H1 (cell line): Measurements from ENCODE around the gene ANO9. TPM values are rescaled to one million over a fixed set of nuclear protein-coding genes. Genes with fewer than 3 reads are reported as not detected.

Source experiments
- EGR1 ChIP-seq: IDR thresholded peaks from 2 replicates; pipeline ENCODE4 v1.6.1; 2011; ENCODE audit warnings: low read depth, low read length, borderline replicate concordance
- EP300 ChIP-seq, 2 experiments: IDR thresholded peaks; 1 replicate in 1 of 2; 2 replicates in 1 of 2; pipeline ENCODE4 v1.6.1; 2011 to 2012; ENCODE audit warnings: low read depth in 2 of 2, low read length in 2 of 2, mild to moderate bottlenecking in 2 of 2, borderline replicate concordance in 1 of 2, inconsistent platforms in 1 of 2, moderate library complexity in 1 of 2
- POLR2A ChIP-seq, 2 experiments: IDR thresholded peaks; 1 replicate in 1 of 2; 2 replicates in 1 of 2; pipeline ENCODE4 v1.6.1; 2011; ENCODE audit warnings: low read depth in 2 of 2, low read length in 2 of 2, mild to moderate bottlenecking in 2 of 2; ENCODE audit errors: control extremely low read depth in 1 of 2
- TCF12 ChIP-seq: IDR thresholded peaks from 2 replicates; pipeline ENCODE4 v1.6.1; 2011; ENCODE audit warnings: low read depth, mild to moderate bottlenecking, low read length
- polyA plus RNA-seq, 7 experiments: library from polyadenylated mRNA; depleted of rRNA in 3 of 7; stranded (reverse) in 5 of 7; unstranded in 2 of 7; fragments of >200 nt in 5 of 7; fragments of 200-250 nt in 2 of 7; gene quantifications; 1 replicate in 5 of 7; 2 replicates in 1 of 7; 4 replicates in 1 of 7; pipeline versions ENCODE4 v1.2.1 to v1.2.3, GENCODE V29; 2011 to 2013; ENCODE audit warnings: missing spikeins in 2 of 7, mixed read lengths in 2 of 7
- total RNA-seq: library from RNA; stranded (reverse); fragmentation: NEBNext Ultra II Directional; extraction: Animal tissue kit (Norgen Biotek cat#: 25700); gene quantifications from 2 replicates; pipeline ENCODE4 v1.2.1, GENCODE V29; 2021

ANO9 gene
- total and polyA plus RNA-seq, 2 of the 8 experiments (the other 6 are each of a cell fraction or from before 2014, with no cell fraction given): 20.0 to 20.7 TPM

DNA sequence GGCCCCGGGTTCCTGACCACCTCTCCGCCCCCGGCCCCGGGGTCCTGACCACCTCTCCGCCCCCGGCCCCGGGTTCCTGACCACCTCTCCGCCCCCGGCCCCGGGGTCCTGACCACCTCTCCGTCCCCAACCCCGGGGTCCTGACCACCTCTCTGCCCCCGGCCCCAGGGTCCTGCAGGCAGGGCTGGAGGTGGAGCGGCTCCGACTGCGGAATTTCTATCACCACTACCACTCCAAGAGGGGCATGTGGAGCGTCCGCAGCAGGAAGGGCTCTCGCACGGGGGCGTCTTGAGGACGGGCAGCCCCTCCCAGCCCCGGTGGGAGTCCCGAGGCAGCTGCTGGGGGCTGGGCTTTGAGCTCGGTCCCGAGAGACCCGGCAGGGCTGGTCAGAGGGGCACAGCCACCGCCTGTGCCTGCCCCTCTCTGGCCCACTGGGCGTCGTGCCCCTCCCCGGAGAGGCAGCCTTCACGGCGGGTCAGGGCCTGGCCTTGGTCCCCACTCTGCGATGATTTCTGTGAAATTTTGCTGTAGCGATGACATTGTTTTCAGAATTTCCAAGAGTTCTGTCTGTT, 60.2 kb downstream of the ANO9 start (continued):
- TF ChIP-seq POLR2A (IDR thresholded peaks at IDR 0.05; ENCODE audit: control extremely low read depth in 1 of 2, low read depth in 2 of 2, low read length in 2 of 2) (no peak), EP300 (IDR thresholded peaks at IDR 0.05; ENCODE audit: borderline replicate concordance in 1 of 2, low read depth in 2 of 2, low read length in 2 of 2) (no peak), EGR1 (no peak), TCF12 (no peak)
